ENCODE measurements around the gene TCTA. TPM values are rescaled to one million over a fixed set of nuclear protein-coding genes. Genes with fewer than 3 reads are reported as not detected.

The TCTA gene
- total RNA-seq, 1 experiment from 2014 or later, result 11.5 TPM

DNA sequence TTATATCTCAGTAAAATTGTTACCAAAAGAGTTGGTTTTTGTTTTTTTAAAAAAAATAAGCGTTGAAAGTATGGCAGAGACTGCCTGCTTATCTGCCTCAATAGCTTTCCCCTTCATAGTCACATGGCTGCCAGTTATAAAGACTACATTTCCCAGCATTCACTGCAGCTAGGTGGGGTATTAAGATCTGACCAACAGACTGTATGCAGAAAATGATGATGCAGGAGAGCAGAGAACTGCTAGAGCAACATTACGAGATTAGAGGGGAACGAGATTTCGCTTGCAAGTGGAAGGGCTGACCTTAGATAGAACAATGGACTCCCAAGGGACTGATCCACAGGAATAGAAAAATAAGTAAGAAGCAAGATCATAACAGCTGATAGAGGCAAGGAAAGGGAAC, 14.8 kb upstream of the TCTA start:
- H3K27ac Mint-ChIP-seq, result peak overlapping the region; percentile 88

DNA sequence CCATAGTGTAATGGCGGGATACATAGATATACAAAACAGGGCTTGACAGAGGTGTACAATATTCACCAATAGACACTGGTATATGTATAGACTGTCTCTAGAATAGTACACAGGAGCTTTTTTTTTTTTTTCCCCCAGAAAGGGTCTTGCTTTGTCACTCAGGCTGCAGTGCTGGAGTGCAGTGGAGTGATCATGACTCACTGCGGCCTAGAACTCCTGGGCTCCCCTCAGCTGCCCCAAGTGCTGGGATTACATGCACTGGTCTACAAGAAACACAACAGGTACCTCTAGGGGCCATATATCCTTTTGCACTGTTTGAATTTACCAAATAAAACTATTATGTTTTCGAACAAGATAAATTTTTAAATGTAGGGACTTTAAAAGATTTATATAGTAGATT, 12.8 kb upstream of the TCTA start:
- CTCF ChIA-PET, result no interaction called here
- Mint-ChIP-seq H3K27ac (no peak overlapping the region; the same call in 1 of the 2 replicates), H3K4me3 (no peak overlapping the region), H3K27me3 (ENCODE audit: low read depth) (no peaks in the 10 kb centered on the region), H3K9me3 (no peaks in the 10 kb centered on the region), H3K4me1 (peaks cover 15% of the 10 kb centered on the region), H3K36me3 (peaks cover 36% of the 10 kb centered on the region)
- TF ChIP-seq, protein P1, sequence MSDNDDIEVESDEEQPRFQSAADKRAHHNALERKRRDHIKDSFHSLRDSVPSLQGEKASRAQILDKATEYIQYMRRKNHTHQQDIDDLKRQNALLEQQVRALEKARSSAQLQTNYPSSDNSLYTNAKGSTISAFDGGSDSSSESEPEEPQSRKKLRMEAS (CRISPR knock-in tag; IDR thresholded peaks at IDR 0.05), result no peak
- TF ChIP-seq, protein P2, sequence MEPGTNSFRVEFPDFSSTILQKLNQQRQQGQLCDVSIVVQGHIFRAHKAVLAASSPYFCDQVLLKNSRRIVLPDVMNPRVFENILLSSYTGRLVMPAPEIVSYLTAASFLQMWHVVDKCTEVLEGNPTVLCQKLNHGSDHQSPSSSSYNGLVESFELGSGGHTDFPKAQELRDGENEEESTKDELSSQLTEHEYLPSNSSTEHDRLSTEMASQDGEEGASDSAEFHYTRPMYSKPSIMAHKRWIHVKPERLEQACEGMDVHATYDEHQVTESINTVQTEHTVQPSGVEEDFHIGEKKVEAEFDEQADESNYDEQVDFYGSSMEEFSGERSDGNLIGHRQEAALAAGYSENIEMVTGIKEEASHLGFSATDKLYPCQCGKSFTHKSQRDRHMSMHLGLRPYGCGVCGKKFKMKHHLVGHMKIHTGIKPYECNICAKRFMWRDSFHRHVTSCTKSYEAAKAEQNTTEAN (CRISPR knock-in tag; IDR thresholded peaks at IDR 0.05), result no peak
- no peak for TF ChIP-seq ETV6 (CRISPR knock-in tag; IDR thresholded peaks at IDR 0.05)
- no peak for TF ChIP-seq JAZF1 (CRISPR knock-in tag; IDR thresholded peaks at IDR 0.05)
- no peak for TF ChIP-seq NR1H2 (CRISPR knock-in tag; IDR thresholded peaks at IDR 0.05)
- no peak for TF ChIP-seq ZNF232 (CRISPR knock-in tag; IDR thresholded peaks at IDR 0.05)
- ATAC-seq, result no peak
- POLR2A ChIA-PET, result interaction anchor here (1.1 kb wide), 1 partner anchor 16 kb away, joined by 3 read pairs; no protein-coding TSS in a partner anchor
- DNase-seq (ENCODE audit: low spot score), result no peak

More for the DNA sequence above, 14.8 kb upstream of the TCTA start:
- TF ChIP-seq, protein P3, sequence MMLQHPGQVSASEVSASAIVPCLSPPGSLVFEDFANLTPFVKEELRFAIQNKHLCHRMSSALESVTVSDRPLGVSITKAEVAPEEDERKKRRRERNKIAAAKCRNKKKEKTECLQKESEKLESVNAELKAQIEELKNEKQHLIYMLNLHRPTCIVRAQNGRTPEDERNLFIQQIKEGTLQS (CRISPR knock-in tag; conservative IDR thresholded peaks at IDR 0.05), result no peak
- no peak for TF ChIP-seq NR2C2 (CRISPR knock-in tag; IDR thresholded peaks at IDR 0.05)
- TF ChIP-seq, protein P4, sequence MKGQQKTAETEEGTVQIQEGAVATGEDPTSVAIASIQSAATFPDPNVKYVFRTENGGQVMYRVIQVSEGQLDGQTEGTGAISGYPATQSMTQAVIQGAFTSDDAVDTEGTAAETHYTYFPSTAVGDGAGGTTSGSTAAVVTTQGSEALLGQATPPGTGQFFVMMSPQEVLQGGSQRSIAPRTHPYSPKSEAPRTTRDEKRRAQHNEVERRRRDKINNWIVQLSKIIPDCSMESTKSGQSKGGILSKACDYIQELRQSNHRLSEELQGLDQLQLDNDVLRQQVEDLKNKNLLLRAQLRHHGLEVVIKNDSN (CRISPR knock-in tag; IDR thresholded peaks at IDR 0.05), result peak; percentile 53; the same call in 1 of the 2 replicates
- TF ChIP-seq, protein P5, sequence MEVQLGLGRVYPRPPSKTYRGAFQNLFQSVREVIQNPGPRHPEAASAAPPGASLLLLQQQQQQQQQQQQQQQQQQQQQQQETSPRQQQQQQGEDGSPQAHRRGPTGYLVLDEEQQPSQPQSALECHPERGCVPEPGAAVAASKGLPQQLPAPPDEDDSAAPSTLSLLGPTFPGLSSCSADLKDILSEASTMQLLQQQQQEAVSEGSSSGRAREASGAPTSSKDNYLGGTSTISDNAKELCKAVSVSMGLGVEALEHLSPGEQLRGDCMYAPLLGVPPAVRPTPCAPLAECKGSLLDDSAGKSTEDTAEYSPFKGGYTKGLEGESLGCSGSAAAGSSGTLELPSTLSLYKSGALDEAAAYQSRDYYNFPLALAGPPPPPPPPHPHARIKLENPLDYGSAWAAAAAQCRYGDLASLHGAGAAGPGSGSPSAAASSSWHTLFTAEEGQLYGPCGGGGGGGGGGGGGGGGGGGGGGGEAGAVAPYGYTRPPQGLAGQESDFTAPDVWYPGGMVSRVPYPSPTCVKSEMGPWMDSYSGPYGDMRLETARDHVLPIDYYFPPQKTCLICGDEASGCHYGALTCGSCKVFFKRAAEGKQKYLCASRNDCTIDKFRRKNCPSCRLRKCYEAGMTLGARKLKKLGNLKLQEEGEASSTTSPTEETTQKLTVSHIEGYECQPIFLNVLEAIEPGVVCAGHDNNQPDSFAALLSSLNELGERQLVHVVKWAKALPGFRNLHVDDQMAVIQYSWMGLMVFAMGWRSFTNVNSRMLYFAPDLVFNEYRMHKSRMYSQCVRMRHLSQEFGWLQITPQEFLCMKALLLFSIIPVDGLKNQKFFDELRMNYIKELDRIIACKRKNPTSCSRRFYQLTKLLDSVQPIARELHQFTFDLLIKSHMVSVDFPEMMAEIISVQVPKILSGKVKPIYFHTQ (CRISPR knock-in tag; IDR thresholded peaks at IDR 0.05), result no peak
- TF ChIP-seq RORB (CRISPR knock-in tag; IDR thresholded peaks at IDR 0.05), result no peak
- no peak for TF ChIP-seq TCF7 (CRISPR knock-in tag; IDR thresholded peaks at IDR 0.05; ENCODE audit: low read depth)
- no peak for TF ChIP-seq RELA (CRISPR knock-in tag; IDR thresholded peaks at IDR 0.05; ENCODE audit: borderline replicate concordance)
- TF ChIP-seq, protein P6, sequence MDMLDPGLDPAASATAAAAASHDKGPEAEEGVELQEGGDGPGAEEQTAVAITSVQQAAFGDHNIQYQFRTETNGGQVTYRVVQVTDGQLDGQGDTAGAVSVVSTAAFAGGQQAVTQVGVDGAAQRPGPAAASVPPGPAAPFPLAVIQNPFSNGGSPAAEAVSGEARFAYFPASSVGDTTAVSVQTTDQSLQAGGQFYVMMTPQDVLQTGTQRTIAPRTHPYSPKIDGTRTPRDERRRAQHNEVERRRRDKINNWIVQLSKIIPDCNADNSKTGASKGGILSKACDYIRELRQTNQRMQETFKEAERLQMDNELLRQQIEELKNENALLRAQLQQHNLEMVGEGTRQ (CRISPR knock-in tag; IDR thresholded peaks at IDR 0.05), result peak; percentile 55; the same call in 1 of the 2 replicates
- no peak for TF ChIP-seq ZNF396 (CRISPR knock-in tag; IDR thresholded peaks at IDR 0.05; ENCODE audit: borderline replicate concordance)
- no peak for TF ChIP-seq OVOL2 (CRISPR knock-in tag; IDR thresholded peaks at IDR 0.05; ENCODE audit: borderline replicate concordance)
- no peak for TF ChIP-seq NR3C1 (CRISPR knock-in tag; conservative IDR thresholded peaks at IDR 0.05; ENCODE audit: low read depth)
- no peak for TF ChIP-seq ZNF219 (CRISPR knock-in tag; IDR thresholded peaks at IDR 0.05; ENCODE audit: borderline replicate concordance)
- TF ChIP-seq GRHL2 (CRISPR knock-in tag; IDR thresholded peaks at IDR 0.05; ENCODE audit: insufficient replicate concordance, severe bottlenecking), result no peak
- H3K4me1 Mint-ChIP-seq, result peaks cover 15% of the 10 kb centered on the region
- no peaks in the 10 kb centered on the region for H3K27me3 Mint-ChIP-seq (ENCODE audit: low read depth)
- peaks cover 28% of the 10 kb centered on the region for H3K36me3 Mint-ChIP-seq
- ChIA-PET CTCF (interaction anchor here (1.6 kb wide), 1 partner anchor 52 kb away, joined by 5 read pairs; no protein-coding TSS in a partner anchor), POLR2A (interaction anchor here (1.0 kb wide), 1 partner anchor 9 kb away, joined by 3 read pairs; no protein-coding TSS in a partner anchor)
- no peak for DNase-seq (ENCODE audit: low spot score)
- ATAC-seq, result peak; percentile 82
- H3K4me3 Mint-ChIP-seq, result no peak overlapping the region
- no peaks in the 10 kb centered on the region for H3K9me3 Mint-ChIP-seq

All from WTC11 (cell line).